C4-2B (cell line): ENCODE data around the gene THAP7.
A peak's percentile ranks its signal among the peaks of the same experiment; 100 is the strongest.

ENCODE experiments used
- H3K27ac ChIP-seq: fragments of 450-650 bp; 2 replicates; pipeline ENCODE4 v1.5.1; 2017
- CTCF ChIP-seq: fragments of 450-650 bp; conservative IDR thresholded peaks from 2 replicates; pipeline ENCODE4 v1.5.1; 2017; ENCODE audit warnings: mild to moderate bottlenecking
- ZFX ChIP-seq: fragments of 450-650 bp; IDR thresholded peaks from 2 replicates; pipeline ENCODE4 v1.6.1; 2017

The THAP7 gene

GRCh38 chr22:21000987-21001600, 824 bp downstream of the THAP7 start:
- peak overlapping the region; percentile 96 for H3K27ac ChIP-seq
- peak; percentile 60; the same call in 1 of the 2 replicates for TF ChIP-seq ZFX
- TF ChIP-seq CTCF = no peak

- H3K27ac ChIP-seq = peak overlapping the region; percentile 96
- TF ChIP-seq CTCF (no peak), ZFX (no peak)
These were observed 1.5 kb downstream of the THAP7 start for GRCh38 chr22:21000207-21000986.

- H3K27ac ChIP-seq = peak overlapping the region; percentile 96
- no peak for TF ChIP-seq ZFX
- no peak for TF ChIP-seq CTCF
These were observed 2.3 kb downstream of the THAP7 start for GRCh38 chr22:20999350-21000206.

GRCh38 chr22:20998411-20999336, 3.2 kb downstream of the THAP7 start:
- no peak overlapping the region for H3K27ac ChIP-seq
- TF ChIP-seq CTCF (no peak), ZFX (no peak)

- H3K27ac ChIP-seq = no peak overlapping the region
- TF ChIP-seq CTCF (no peak), ZFX (no peak)
These were observed 4.2 kb downstream of the THAP7 start for GRCh38 chr22:20997536-20998257.
